Sigmoid colon (tissue), 7 donors: Measurements from ENCODE around the gene CACNA1G. TPM values are rescaled to one million over a fixed set of nuclear protein-coding genes. Genes with fewer than 3 reads are reported as not detected.
A peak's percentile ranks its signal among the peaks of the same experiment; 100 is the strongest.

Source experiments
- DNase-seq: peaks from one replicate; pipeline ENCODE4 v3.0.0-alpha.2; 2019
- H3K27ac ChIP-seq, 4 donors: fragments of 200-600 bp; sonication (generic); one replicate each; pipeline ENCODE4 v1.5.1; 2016 to 2019; ENCODE audit warnings: mild to moderate bottlenecking in 1 of 4
- H3K27me3 ChIP-seq, 3 donors: fragments of 200-600 bp; sonication (generic); one replicate each; pipeline ENCODE4 v1.5.1; 2019; ENCODE audit warnings: mild to moderate bottlenecking in 1 of 3
- H3K36me3 ChIP-seq, 4 donors: fragments of 200-600 bp; sonication (generic); one replicate each; pipeline ENCODE4 v1.5.1; 2016 to 2019
- H3K4me1 ChIP-seq, 4 donors: fragments of 200-600 bp; sonication (generic); one replicate each; pipeline ENCODE4 v1.5.1; 2017 to 2019
- H3K4me3 ChIP-seq, 4 donors: fragments of 200-600 bp; sonication (generic); one replicate each; pipeline ENCODE4 v1.5.1; 2017 to 2019; ENCODE audit warnings: mild to moderate bottlenecking in 2 of 4, moderate library complexity in 1 of 4
- H3K9me3 ChIP-seq, 4 donors: fragments of 200-600 bp in 3 of 4; sonication (generic) in 3 of 4; one replicate each; pipeline versions ENCODE4 v1.5.1 to v1.6.1; 2013 to 2019
- EP300 ChIP-seq, 4 donors: sonication (generic); formaldehyde crosslinking; IDR thresholded peaks; one replicate each; pipeline ENCODE4 v1.6.1; 2017; ENCODE audit warnings: antibody characterized with exemption in 4 of 4
- POLR2A ChIP-seq, 2 donors: fragments of 450-650 bp; IDR thresholded peaks; one replicate each; pipeline ENCODE4 v1.6.1; 2016; ENCODE audit warnings: antibody characterized with exemption in 2 of 2, mild to moderate bottlenecking in 2 of 2, moderate library complexity in 2 of 2
- POLR2AphosphoS5 ChIP-seq, 4 donors: sonication (generic); formaldehyde crosslinking; IDR thresholded peaks; one replicate each; pipeline ENCODE4 v1.6.1; 2017; ENCODE audit warnings: antibody characterized with exemption in 4 of 4
- WGBS, 2 donors: extraction: QIAGEN DNeasy Blood & Tissue Kit; methylation state at CpG; one replicate each; pipeline ENCODE4 v1.1.7; 2013; 5-methylcytosine and 5-hydroxymethylcytosine counted together
- intact Hi-C: fragments of 100-400 bp; cut with DNase I; formaldehyde crosslinking; loops from one replicate; pipeline ENCODE4 v1.15.1; 2023
- polyA plus RNA-seq, 3 donors: library from polyadenylated mRNA; stranded (reverse); fragments of 200-250 nt; gene quantifications; one replicate each; pipeline ENCODE4 v1.2.3, GENCODE V29; 2013
- total RNA-seq, 4 donors: library from RNA; depleted of rRNA; stranded (reverse); fragments of >200 nt; gene quantifications; one replicate each; pipeline ENCODE4 v1.1.0, GENCODE V29; 2016
- TF ChIP-seq, protein P1 (sequence below), 4 experiments: fragments of 450-650 bp in 3 of 4; fragments of 200-600 bp in 1 of 4; IDR thresholded peaks; one replicate each; pipeline ENCODE4 v1.5.1; 2016 to 2019; ENCODE audit warnings: antibody characterized with exemption in 4 of 4, mild to moderate bottlenecking in 3 of 4, moderate library complexity in 2 of 4
- donor health status: healthy with polysubstance abuse.
- donor health status: Bipolar disorder and iron deficiency.
- donor health status: healthy.

CACNA1G gene
- total and polyA plus RNA-seq, 7 donors = under 0.01 to 1.4 (median 0.34) TPM; not detected in 1

DNA sequence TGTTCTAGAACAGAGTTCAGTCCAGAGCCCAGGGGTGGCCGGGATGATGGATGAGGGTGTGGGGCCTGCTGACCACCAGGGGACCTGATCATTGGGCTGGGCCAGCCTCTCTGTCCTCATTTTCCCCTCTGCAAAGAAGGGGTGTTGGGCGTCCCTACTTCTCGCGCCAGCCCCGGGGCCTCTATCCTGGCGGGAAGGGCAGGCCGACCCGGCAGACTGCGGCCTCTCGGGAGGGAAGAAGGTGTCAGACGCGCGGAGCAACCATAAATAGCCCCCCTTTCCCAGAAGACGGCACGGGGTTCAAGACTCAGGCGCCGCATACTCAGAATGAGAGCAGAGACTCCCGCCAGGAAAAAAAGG is 2.0 kb upstream of the CACNA1G start:
- peaks cover 0 to 23% (median 10%) of the 10 kb centered on the region in 4 donors for H3K36me3 ChIP-seq
- intact Hi-C loops = no loop called here
- peaks cover 0 to 39% (median 36%) of the 10 kb centered on the region in 4 donors for H3K4me1 ChIP-seq
- no peak for DNase-seq
- no peaks in the 10 kb centered on the region for H3K9me3 ChIP-seq
- TF ChIP-seq POLR2A (IDR thresholded peaks at IDR 0.05) (no peak), EP300 (IDR thresholded peaks at IDR 0.05) (no peak), POLR2AphosphoS5 (IDR thresholded peaks at IDR 0.05) (no peak)
- TF ChIP-seq, protein P1, sequence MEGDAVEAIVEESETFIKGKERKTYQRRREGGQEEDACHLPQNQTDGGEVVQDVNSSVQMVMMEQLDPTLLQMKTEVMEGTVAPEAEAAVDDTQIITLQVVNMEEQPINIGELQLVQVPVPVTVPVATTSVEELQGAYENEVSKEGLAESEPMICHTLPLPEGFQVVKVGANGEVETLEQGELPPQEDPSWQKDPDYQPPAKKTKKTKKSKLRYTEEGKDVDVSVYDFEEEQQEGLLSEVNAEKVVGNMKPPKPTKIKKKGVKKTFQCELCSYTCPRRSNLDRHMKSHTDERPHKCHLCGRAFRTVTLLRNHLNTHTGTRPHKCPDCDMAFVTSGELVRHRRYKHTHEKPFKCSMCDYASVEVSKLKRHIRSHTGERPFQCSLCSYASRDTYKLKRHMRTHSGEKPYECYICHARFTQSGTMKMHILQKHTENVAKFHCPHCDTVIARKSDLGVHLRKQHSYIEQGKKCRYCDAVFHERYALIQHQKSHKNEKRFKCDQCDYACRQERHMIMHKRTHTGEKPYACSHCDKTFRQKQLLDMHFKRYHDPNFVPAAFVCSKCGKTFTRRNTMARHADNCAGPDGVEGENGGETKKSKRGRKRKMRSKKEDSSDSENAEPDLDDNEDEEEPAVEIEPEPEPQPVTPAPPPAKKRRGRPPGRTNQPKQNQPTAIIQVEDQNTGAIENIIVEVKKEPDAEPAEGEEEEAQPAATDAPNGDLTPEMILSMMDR (IDR thresholded peaks at IDR 0.05) = no peak
- H3K4me3 ChIP-seq = no peak overlapping the region
- H3K27ac ChIP-seq = no peak overlapping the region
- WGBS, 2 donors = 16 to 21% methylated on average over 18 of the region's 18 CpGs
- H3K27me3 ChIP-seq = peaks cover 27 to 58% (median 46%) of the 10 kb centered on the region in 3 donors

DNA sequence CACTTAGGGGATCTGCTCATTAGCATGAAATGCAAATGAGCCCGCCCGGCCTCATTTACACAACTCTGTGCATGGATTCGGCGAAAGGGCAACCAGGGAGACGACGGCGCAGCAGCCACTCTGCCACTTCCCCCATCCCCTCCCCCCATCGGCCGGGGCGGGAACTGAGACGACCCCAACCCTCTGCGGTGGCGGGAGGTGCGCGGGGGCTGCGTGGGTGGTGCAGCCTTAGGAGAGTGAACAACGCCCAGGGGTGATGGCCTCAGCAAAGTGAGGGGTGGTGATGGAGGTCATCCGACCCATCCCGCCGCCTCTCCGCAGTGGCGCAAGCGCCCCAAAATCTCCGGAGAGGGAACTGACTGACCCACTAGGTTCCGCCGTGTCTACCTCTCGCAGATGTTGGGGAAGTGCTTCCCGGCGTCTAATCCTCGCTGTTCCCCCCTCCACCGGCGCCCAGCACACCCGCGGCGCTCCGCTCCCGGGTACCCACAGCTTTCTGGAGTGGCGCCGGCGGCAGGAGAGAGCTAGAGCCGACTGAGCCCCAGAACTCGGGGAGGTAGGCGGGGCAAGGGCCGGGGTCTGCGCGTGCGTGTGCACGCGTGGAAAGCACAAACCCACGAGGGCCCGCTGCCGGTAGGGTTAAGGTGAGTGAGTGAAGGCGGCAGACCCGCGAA is 1.4 kb upstream of the CACNA1G start:
- peak overlapping the region in 3 of 4 donors; percentile 44 to 58 (median 57) for H3K4me3 ChIP-seq
- WGBS, 2 donors = 2% methylated on average over 55 of the region's 55 CpGs
- H3K27ac ChIP-seq = no peak overlapping the region
- H3K36me3 ChIP-seq = peaks cover 0 to 23% (median 10%) of the 10 kb centered on the region in 4 donors
- intact Hi-C loops = no loop called here
- no peak for DNase-seq
- TF ChIP-seq, protein P1 (IDR thresholded peaks at IDR 0.05) = no peak
- no peak for TF ChIP-seq EP300 (IDR thresholded peaks at IDR 0.05)
- no peak for TF ChIP-seq POLR2AphosphoS5 (IDR thresholded peaks at IDR 0.05)
- TF ChIP-seq POLR2A (IDR thresholded peaks at IDR 0.05) = no peak
- no peaks in the 10 kb centered on the region for H3K9me3 ChIP-seq
- H3K4me1 ChIP-seq = peaks cover 0 to 39% (median 38%) of the 10 kb centered on the region in 4 donors
- peaks cover 27 to 62% (median 51%) of the 10 kb centered on the region in 3 donors for H3K27me3 ChIP-seq

DNA sequence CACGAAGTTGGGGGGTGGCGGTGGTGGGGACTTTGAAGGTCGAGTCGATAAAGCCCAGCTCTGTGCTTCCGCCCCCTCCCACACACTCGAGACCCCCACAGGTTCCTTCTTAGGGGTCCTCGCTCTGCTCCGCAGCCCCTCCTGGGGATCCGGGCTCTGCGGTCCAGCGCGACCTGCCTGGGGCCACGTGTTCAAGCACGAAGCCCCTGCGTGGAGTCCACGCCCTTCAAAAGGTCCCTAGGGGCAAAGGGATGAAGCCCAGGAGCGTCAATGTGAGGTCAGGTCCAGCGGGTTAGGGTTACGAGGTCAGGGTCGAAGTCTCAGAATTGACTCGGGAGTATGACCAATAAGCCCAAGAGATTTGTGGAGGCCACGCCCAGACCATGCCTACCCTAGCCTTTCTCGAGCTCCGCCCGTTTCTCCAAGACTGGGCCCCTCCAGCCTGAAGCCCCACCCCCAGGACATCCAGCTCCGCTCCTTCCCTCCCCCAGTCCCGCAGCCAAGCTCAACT is 786 bp upstream of the CACNA1G start:
- Histone ChIP-seq H3K4me3 (peak overlapping the region; percentile 9 to 58 (median 50)), H3K9me3 (no peaks in the 10 kb centered on the region), H3K27me3 (peaks cover 27 to 68% (median 54%) of the 10 kb centered on the region in 3 donors), H3K27ac (no peak overlapping the region), H3K36me3 (peaks cover 0 to 20% (median 10%) of the 10 kb centered on the region in 4 donors), H3K4me1 (peaks cover 0 to 45% (median 42%) of the 10 kb centered on the region in 4 donors)
- DNase-seq = peak; percentile 89
- intact Hi-C loops = no loop called here
- 4 to 6% methylated on average over 27 of the region's 27 CpGs for WGBS, 2 donors
- TF ChIP-seq EP300 (IDR thresholded peaks at IDR 0.05) = no peak

DNA sequence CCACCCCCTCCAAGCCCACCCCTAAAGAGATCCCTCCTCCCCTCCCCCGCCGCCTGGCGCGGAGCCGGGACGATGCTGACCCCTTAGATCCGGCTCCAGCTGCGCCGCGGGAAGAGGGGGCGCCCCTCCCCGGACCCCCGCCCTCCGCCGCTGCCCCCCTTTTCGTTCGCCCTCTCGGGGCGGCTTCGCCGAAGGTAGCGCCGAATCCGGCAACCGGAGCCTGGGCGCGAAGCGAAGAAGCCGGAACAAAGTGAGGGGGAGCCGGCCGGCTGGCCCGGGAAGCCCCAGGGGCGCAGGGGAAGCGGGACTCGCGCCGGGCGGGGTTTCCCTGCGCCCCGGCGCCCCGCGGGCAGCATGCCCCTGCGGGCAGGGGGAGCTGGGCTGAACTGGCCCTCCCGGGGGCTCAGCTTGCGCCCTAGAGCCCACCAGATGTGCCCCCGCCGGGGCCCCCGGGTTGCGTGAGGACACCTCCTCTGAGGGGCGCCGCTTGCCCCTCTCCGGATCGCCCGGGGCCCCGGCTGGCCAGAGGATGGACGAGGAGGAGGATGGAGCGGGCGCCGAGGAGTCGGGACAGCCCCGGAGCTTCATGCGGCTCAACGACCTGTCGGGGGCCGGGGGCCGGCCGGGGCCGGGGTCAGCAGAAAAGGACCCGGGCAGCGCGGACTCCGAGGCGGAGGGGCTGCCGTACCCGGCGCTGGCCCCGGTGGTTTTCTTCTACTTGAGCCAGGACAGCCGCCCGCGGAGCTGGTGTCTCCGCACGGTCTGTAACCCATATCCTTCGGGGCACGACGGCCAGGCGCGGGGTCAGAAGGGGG is 623 bp downstream of the CACNA1G start:
- 1 to 2% methylated on average over 88 of the region's 88 CpGs for WGBS, 2 donors
- H3K4me3 ChIP-seq = peak overlapping the region; percentile 23 to 58 (median 50)
- no peaks in the 10 kb centered on the region for H3K9me3 ChIP-seq
- peaks cover 27 to 82% (median 59%) of the 10 kb centered on the region in 3 donors for H3K27me3 ChIP-seq
- intact Hi-C loops = no loop called here
- peaks cover 0 to 55% (median 50%) of the 10 kb centered on the region in 4 donors for H3K4me1 ChIP-seq
- no peak for DNase-seq
- TF ChIP-seq, protein P1 (IDR thresholded peaks at IDR 0.05) = no peak
- TF ChIP-seq POLR2AphosphoS5 (IDR thresholded peaks at IDR 0.05) (no peak), POLR2A (IDR thresholded peaks at IDR 0.05) (no peak), EP300 (IDR thresholded peaks at IDR 0.05) (no peak)
- peaks cover 0 to 5% (median 0%) of the 10 kb centered on the region in 4 donors for H3K36me3 ChIP-seq
- H3K27ac ChIP-seq = peak overlapping the region in 1 of 4 donors; percentile 42

DNA sequence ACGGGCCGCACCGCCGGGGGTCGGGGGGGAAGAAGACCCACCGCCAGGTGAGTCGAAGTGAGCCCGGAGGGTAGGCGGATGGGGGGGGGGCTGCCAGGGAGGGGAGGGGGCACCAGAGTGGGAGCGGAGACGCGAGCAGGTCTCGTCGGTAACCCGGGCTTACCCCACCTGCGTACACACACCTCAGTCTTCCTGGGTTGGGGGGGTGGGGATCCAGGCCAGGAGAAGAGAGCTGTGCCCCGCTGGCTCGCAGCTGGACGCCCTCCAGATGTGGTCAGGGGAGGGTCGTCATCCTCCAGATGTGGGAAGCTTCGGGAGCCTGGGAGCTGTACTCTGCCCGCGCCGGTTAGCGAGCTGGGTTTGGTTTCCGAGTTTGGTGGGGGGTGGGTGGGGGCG is 1.2 kb downstream of the CACNA1G start:
- peak overlapping the region in 2 of 4 donors; percentile 57 to 58 for H3K4me3 ChIP-seq
- no peak for TF ChIP-seq POLR2AphosphoS5 (IDR thresholded peaks at IDR 0.05)
- TF ChIP-seq, protein P1 (IDR thresholded peaks at IDR 0.05) = no peak
- no peak for TF ChIP-seq EP300 (IDR thresholded peaks at IDR 0.05)
- TF ChIP-seq POLR2A (IDR thresholded peaks at IDR 0.05) = no peak
- peaks cover 0 to 59% (median 51%) of the 10 kb centered on the region in 4 donors for H3K4me1 ChIP-seq
- no peaks in the 10 kb centered on the region for H3K9me3 ChIP-seq
- intact Hi-C loops = no loop called here
- H3K36me3 ChIP-seq = no peaks in the 10 kb centered on the region
- DNase-seq = no peak
- peaks cover 27 to 88% (median 59%) of the 10 kb centered on the region in 3 donors for H3K27me3 ChIP-seq
- no peak overlapping the region for H3K27ac ChIP-seq
- WGBS, 2 donors = 1 to 2% methylated on average over 27 of the region's 27 CpGs
